ENCODE results near the gene WDR73.

The WDR73 gene

DNA sequence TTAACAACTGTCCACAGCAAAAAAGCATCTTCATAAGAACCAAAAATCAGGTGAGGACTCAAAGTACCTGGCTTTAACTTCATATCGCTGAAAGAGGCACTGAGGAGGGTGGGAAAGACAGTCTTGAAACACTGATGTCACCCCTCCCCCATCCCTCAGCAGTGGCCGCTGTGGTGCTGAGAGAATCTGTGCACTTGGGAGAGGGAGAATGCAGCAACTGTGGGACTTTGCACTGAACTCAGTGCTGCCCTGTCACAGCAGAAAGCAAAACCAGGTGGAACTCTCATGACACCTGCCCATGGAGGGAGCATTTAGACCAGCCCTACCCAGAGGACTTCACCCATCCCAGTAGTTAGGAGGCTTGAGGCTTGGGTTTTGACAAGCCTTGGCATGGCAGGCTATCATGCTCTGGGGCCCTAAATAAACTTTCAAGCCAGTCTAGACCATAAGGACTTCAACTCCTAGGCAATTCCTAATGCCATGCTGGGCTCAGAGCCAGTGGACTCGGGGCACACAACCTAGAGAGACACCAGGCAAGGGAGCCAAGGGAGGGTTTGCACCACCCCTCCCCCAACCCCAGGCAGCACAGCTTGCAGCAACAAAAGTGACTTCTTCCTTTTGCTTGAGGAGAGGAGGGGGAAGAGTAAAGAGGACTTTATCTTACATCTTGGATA, 59.3 kb downstream of the WDR73 start:
- peak overlapping the region; percentile 86 for H3K27ac ChIP-seq (replicated peaks)
- H3K4me3 ChIP-seq (replicated peaks; ENCODE audit: insufficient read depth, low read length): no peak overlapping the region
- DNase-seq (ENCODE audit: low read depth in 1 of 2, low spot score in 1 of 2): peak; percentile 18 to 82
- H3K27me3 ChIP-seq (ENCODE audit: insufficient read depth, poor library complexity, severe bottlenecking): no peaks in the 10 kb centered on the region
- TF ChIP-seq, protein P1, sequence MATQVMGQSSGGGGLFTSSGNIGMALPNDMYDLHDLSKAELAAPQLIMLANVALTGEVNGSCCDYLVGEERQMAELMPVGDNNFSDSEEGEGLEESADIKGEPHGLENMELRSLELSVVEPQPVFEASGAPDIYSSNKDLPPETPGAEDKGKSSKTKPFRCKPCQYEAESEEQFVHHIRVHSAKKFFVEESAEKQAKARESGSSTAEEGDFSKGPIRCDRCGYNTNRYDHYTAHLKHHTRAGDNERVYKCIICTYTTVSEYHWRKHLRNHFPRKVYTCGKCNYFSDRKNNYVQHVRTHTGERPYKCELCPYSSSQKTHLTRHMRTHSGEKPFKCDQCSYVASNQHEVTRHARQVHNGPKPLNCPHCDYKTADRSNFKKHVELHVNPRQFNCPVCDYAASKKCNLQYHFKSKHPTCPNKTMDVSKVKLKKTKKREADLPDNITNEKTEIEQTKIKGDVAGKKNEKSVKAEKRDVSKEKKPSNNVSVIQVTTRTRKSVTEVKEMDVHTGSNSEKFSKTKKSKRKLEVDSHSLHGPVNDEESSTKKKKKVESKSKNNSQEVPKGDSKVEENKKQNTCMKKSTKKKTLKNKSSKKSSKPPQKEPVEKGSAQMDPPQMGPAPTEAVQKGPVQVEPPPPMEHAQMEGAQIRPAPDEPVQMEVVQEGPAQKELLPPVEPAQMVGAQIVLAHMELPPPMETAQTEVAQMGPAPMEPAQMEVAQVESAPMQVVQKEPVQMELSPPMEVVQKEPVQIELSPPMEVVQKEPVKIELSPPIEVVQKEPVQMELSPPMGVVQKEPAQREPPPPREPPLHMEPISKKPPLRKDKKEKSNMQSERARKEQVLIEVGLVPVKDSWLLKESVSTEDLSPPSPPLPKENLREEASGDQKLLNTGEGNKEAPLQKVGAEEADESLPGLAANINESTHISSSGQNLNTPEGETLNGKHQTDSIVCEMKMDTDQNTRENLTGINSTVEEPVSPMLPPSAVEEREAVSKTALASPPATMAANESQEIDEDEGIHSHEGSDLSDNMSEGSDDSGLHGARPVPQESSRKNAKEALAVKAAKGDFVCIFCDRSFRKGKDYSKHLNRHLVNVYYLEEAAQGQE (IDR thresholded peaks at IDR 0.05; ENCODE audit: insufficient replicate concordance, low read depth): peak; percentile 11
- TF ChIP-seq, protein P2, sequence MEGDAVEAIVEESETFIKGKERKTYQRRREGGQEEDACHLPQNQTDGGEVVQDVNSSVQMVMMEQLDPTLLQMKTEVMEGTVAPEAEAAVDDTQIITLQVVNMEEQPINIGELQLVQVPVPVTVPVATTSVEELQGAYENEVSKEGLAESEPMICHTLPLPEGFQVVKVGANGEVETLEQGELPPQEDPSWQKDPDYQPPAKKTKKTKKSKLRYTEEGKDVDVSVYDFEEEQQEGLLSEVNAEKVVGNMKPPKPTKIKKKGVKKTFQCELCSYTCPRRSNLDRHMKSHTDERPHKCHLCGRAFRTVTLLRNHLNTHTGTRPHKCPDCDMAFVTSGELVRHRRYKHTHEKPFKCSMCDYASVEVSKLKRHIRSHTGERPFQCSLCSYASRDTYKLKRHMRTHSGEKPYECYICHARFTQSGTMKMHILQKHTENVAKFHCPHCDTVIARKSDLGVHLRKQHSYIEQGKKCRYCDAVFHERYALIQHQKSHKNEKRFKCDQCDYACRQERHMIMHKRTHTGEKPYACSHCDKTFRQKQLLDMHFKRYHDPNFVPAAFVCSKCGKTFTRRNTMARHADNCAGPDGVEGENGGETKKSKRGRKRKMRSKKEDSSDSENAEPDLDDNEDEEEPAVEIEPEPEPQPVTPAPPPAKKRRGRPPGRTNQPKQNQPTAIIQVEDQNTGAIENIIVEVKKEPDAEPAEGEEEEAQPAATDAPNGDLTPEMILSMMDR (IDR thresholded peaks at IDR 0.05; ENCODE audit: insufficient read depth, low read length): no peak

DNA sequence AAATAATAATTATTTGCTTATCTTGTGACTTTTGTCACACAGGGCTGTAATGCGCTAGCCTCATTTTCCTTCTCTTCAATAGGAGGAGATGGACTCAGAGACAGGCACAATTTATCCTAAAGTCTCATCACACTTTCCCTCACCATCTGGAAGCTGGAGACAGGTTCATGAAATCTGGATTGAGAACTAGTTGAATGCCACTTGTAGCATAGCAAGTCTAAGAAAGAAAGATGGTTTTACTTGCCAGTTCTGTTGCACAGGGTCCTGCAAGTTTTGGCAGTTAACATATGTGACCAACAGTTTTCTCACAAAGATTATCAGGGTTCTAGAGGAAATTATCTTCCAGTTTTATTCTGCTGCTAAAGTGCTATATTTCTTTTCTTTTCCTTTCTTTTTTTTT, 62.3 kb downstream of the WDR73 start:
- H3K27ac ChIP-seq (replicated peaks): no peak overlapping the region
- no peak for DNase-seq (ENCODE audit: low read depth in 1 of 2, low spot score in 1 of 2)
- H3K4me3 ChIP-seq (replicated peaks; ENCODE audit: insufficient read depth, low read length): no peak overlapping the region
- no peaks in the 10 kb centered on the region for H3K27me3 ChIP-seq (ENCODE audit: insufficient read depth, poor library complexity, severe bottlenecking)
- TF ChIP-seq GABPA (IDR thresholded peaks at IDR 0.05; ENCODE audit: low read depth) (no peak), POLR2AphosphoS5 (IDR thresholded peaks at IDR 0.05; ENCODE audit: low read depth) (no peak)

DNA sequence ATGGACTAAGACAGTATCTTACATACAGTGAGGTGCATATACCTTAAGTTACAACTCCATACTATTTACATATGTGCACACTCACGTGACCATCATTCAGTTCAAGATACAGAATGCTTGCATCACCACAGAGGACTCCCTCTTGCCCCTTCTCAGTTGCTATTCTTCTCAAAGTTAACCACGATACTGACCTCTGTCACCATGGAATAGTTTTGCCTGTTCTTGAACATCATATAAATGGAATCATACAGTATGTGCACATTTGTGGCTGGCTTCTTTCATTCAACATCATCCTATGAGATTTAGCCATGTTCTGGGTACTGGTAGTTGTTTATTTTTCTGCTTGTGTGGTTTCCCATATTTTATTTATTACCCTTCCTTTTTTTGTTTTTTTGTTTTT, 63.7 kb downstream of the WDR73 start:
- TF ChIP-seq SPI1 (IDR thresholded peaks at IDR 0.05; ENCODE audit: borderline replicate concordance, low read depth): no peak
- TF ChIP-seq, protein P2 (IDR thresholded peaks at IDR 0.05; ENCODE audit: insufficient read depth, low read length): no peak
- TF ChIP-seq GABPA (IDR thresholded peaks at IDR 0.05; ENCODE audit: low read depth): no peak
- no peak for TF ChIP-seq POLR2AphosphoS5 (IDR thresholded peaks at IDR 0.05; ENCODE audit: low read depth)
- TF ChIP-seq, protein P1 (IDR thresholded peaks at IDR 0.05; ENCODE audit: insufficient replicate concordance, low read depth): no peak
- Histone ChIP-seq H3K27ac (replicated peaks) (no peak overlapping the region), H3K27me3 (ENCODE audit: insufficient read depth, poor library complexity, severe bottlenecking) (no peaks in the 10 kb centered on the region), H3K4me3 (replicated peaks; ENCODE audit: insufficient read depth, low read length) (no peak overlapping the region)
- DNase-seq (ENCODE audit: low read depth in 1 of 2, low spot score in 1 of 2): no peak
